Dedifferentiated amniotic fluid mesenchymal stem cell (primary cell): Measurements from ENCODE around the gene NUDT7.

Experiments used
- DNase-seq: peaks from one replicate; pipeline ENCODE4 v3.0.0-alpha.2; 2016; ENCODE audit errors: extremely low spot score

Gene NUDT7

GRCh38 chr16:77724174-77724573, 1.9 kb downstream of the NUDT7 start:
- no peak for DNase-seq

- no peak for DNase-seq
Measured at GRCh38 chr16:77729951-77730350, 7.6 kb downstream of the NUDT7 start.

GRCh38 chr16:77732241-77732946, 10.1 kb downstream of the NUDT7 start:
- no peak for DNase-seq

GRCh38 chr16:77736879-77737278, 14.6 kb downstream of the NUDT7 start:
- DNase-seq, result no peak

- no peak for DNase-seq
Measured at GRCh38 chr16:77738706-77739558, 16.6 kb downstream of the NUDT7 start.

- DNase-seq, result no peak
Measured at GRCh38 chr16:77739559-77739892, 17.2 kb downstream of the NUDT7 start.

- no peak for DNase-seq
Measured at GRCh38 chr16:77744141-77744540, 21.8 kb downstream of the NUDT7 start.

- no peak for DNase-seq
Measured at GRCh38 chr16:77745972-77746371, 23.7 kb downstream of the NUDT7 start.

GRCh38 chr16:77748421-77749005, 26.2 kb downstream of the NUDT7 start:
- no peak for DNase-seq

- DNase-seq, result no peak
Measured at GRCh38 chr16:77749415-77749814, 27.1 kb downstream of the NUDT7 start.

- no peak for DNase-seq
Measured at GRCh38 chr16:77758046-77758445, 35.7 kb downstream of the NUDT7 start.

- no peak for DNase-seq
Measured at GRCh38 chr16:77758508-77758907, 36.2 kb downstream of the NUDT7 start.

- DNase-seq, result no peak
Measured at GRCh38 chr16:77759201-77759600, 36.9 kb downstream of the NUDT7 start.

- DNase-seq, result no peak
Measured at GRCh38 chr16:77759821-77760220, 37.5 kb downstream of the NUDT7 start.

GRCh38 chr16:77760800-77761199, 38.5 kb downstream of the NUDT7 start:
- no peak for DNase-seq

- no peak for DNase-seq
Measured at GRCh38 chr16:77761204-77761603, 38.9 kb downstream of the NUDT7 start.

- no peak for DNase-seq
Measured at GRCh38 chr16:77762262-77762661, 39.9 kb downstream of the NUDT7 start.

- DNase-seq, result no peak
Measured at GRCh38 chr16:77763994-77764393, 41.7 kb downstream of the NUDT7 start.

GRCh38 chr16:77767211-77767610, 44.9 kb downstream of the NUDT7 start:
- DNase-seq, result no peak

GRCh38 chr16:77767826-77768225, 45.5 kb downstream of the NUDT7 start:
- no peak for DNase-seq

GRCh38 chr16:77775911-77776909, 53.9 kb downstream of the NUDT7 start:
- no peak for DNase-seq

- no peak for DNase-seq
Measured at GRCh38 chr16:77777745-77778144, 55.4 kb downstream of the NUDT7 start.
